GM04504 (cell line): ENCODE data around the gene URB1.
A peak's percentile ranks its signal among the peaks of the same experiment; 100 is the strongest.

Experiments
- DNase-seq: peaks from one replicate; pipeline ENCODE4 v3.0.0-alpha.2; 2012; ENCODE audit warnings: low read depth

Gene URB1

DNA sequence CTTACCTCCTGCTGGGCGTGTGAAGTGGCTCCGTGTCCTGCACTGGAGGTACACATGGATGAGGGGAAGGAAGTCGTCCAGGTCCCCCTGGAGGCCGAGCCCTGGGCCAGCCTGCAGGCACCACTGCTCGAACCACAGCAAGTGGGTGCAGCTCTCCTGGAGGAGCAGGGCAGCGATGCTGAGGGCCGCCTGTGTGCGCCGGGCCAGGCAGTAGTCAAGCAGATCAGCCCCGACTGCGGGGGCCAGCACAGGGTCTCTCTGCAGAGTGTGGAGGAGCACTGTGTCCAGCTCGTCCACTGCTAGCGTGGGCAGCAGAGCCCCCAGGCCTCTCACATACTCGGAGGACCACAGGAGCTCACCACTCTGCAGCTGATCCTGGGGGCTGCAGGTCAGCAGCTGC lies 45.9 kb downstream of the URB1 start:
- no peak for DNase-seq

GRCh38 chr21:32340863-32341848 lies 51.7 kb downstream of the URB1 start:
- DNase-seq, result no peak

GRCh38 chr21:32338209-32338921 lies 54.4 kb downstream of the URB1 start:
- DNase-seq, result no peak

- no peak for DNase-seq
Measured at GRCh38 chr21:32337206-32337605, 55.6 kb downstream of the URB1 start.

DNA sequence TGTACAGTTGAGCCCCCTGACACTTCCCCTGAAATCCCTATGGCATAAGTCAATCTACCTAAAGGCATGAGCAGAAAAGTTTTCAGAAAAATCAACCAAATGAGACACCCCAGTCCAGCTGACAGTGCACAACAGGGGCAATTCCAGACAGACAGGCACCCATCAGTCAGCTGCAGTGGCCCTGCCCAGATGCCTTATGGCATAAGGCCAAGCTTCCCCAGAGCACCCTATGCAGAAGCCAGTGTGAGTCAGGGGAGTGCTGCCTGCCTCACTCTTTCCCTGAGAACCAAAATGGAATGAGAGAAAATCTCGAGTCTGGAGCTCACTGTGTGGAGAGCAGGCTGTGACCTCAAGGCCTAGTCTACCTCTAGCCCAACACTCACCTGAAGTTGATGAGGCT lies 56.1 kb downstream of the URB1 start:
- no peak for DNase-seq

GRCh38 chr21:32335601-32336575 lies 56.9 kb downstream of the URB1 start:
- DNase-seq, result no peak

DNA sequence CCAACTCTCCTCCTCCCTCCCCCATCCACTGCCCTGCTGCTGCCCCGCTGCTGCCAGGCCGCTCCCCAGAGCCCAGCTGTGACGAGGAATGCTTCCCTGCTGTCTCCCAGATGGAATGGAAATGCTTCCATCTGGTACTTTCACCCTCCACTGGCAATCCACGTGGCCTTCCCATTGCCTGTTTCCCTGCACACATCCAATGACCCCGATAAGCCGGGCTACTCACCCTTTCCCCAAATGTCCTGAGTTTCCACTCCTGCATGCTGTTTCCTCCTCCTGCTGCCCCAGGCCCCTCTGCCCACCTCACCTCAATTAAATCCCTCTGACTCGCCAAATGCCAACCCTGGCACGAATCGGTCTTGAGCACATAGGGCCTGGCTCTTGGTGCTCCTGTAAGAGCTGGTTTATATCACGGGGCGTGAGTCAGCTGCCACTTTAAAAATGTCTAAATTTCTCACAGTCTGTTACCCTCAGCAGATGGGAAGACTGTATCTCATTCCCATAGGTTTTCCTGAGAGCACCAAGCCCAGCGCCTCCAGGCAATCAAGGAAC lies 57.8 kb downstream of the URB1 start:
- peak; percentile 65 for DNase-seq

DNA sequence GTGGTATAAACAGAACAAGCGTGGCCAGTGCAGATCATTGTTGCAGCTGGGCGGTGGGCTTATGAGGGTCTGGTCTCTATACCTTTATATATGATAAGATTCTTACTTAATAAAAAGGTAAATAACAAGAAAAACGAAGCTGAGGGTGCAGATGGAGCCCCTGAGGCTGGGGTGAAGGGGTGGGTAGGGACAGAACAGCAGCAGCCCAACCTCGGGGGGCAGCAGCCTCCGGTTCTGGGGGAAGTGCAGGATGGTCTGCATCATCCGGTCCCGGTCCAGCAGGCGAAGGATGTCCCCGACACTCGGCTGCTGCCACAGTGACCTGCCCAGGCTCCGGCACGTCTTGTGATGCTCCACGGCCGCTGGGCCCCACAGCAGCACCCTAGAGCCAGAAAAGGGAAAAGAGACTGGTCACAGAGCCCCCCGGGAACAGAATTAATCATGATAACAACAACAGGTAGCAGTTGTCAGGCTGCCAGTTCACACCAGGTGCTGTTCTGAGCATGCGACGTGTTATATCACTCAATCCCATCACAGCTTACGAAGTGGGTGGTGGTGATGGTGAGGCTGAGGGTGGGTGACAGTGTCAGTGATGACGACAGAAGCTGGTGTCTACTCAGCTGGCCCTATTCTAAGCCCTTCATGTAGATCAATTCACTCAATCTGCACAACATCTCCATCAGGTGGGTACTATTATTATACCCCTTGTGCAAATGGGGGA lies 58.7 kb downstream of the URB1 start:
- no peak for DNase-seq

DNA sequence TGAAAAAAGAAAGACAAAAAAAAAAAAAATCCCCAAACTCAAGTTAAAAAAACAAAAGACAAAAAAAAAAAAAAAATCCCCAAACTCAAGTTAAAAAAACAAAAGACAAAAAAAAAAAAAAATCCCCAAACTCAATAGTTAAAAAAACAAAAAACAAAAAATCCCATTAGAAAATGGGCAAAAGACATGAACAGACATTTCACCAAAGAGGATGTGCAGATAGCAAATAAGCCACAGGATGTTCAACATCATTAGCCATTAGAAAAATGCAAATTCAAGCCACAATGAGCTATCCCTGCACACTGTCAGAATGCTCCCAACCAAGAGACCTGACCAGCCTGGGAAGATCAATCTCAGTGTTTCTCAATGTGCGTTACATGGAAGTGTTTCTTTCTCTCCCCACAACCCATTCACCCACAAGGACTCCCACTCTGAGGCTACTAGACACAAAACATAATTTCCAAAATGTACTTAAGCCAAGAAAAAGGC lies 60.3 kb downstream of the URB1 start:
- no peak for DNase-seq

DNA sequence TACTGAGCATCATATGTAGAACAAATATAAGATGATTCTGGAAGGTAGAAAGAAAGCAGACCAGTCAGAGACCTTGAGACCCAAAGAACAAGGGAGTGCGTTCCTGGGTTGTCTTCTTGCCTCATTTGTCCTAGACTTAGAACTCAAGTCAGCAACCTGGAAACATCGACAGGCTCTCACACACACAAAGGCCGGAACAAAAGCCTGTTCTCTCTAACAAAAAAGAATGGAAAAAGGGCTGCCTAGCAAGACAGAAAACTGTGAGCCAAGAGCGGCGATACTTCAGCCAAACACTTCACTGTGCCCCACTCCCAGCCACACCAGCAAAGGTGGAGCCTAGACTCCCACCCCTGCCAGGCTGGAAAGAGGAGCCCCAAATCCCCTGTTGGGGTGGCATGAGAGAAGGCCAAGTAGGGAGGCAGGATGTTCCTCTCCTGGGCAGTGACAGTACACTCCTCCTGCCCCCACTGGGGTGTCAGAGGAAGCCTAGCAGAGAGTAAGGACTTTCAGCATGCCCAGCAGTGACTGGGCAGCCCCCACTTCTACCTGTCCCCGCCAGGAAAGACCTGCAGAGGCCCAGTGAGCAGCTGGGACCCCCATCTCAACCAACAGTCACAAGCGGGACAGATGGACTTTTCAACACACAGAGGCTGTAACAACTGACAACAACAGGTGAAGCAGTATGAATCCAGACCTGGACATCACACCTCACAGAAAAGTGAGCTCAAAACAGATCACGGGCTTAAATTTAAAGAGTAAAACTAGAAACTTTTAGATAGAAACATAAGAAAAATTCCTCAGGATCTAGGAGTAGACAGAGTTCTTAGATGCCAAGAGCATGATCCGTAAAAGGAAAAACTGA lies 61.1 kb downstream of the URB1 start:
- DNase-seq, result no peak

GRCh38 chr21:32330784-32331311 lies 62.0 kb downstream of the URB1 start:
- DNase-seq, result no peak

GRCh38 chr21:32329776-32330175 lies 63.0 kb downstream of the URB1 start:
- peak; percentile 44 for DNase-seq

DNA sequence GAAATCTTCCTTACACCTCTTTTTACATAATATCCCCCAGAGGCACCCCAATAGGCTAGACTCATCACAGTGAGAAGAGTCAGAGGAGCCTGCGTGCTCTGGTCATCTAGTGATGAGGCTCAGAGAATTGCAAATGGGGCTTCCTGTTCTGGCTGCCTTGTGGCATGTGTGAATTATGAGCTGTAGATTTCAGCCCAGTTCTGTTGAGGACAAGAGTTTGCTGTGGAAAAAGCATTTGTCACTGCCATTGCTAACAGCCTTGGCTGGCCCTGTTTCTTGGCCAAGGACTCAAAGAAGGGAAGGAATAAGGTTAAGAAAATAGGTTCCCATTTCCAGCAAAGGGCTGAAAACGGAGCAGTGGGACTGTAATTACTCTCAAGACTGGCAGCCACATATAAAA lies 63.5 kb downstream of the URB1 start:
- peak; percentile 80 for DNase-seq

DNA sequence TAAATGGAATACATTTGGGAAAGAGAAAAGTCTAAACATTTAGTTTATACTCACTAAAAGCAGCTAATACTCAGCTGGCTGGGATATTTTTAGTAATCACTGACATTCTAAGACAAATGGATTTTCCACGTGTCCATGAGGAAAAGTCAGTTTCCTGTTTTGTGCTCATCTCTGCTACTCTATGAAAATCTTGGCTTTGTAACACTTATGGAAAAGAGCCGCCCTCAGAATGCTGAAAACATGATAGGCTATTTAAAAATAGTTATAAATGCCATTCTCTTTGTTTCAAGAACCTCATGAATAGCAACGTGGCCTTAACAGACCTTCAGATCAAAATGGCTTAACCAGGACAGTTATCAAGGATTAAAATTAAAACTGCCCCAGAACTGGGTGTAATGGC lies 64.2 kb downstream of the URB1 start:
- peak; percentile 70 for DNase-seq

- no peak for DNase-seq
Measured at GRCh38 chr21:32325706-32326105, 67.1 kb downstream of the URB1 start.

DNA sequence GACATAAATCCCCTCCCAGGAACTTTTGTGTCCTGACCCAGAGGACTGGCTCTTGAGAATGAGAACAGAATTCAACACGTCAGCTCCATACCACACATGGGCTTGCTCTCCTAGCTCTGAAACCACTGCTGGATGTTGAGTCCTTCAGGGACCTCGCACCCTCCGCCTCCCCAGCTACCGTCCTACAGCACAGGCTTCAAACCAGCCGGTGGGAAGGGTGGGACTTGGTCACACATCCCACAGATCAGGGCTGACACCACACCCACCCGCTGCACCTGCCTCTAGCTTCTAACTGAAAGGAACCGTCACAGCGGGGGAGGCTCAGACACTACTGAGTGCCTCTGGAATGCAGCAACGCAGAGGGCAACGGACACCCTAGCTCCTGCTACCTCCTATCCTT lies 70.1 kb downstream of the URB1 start:
- no peak for DNase-seq

GRCh38 chr21:32322103-32322502 lies 70.7 kb downstream of the URB1 start:
- DNase-seq, result no peak

DNA sequence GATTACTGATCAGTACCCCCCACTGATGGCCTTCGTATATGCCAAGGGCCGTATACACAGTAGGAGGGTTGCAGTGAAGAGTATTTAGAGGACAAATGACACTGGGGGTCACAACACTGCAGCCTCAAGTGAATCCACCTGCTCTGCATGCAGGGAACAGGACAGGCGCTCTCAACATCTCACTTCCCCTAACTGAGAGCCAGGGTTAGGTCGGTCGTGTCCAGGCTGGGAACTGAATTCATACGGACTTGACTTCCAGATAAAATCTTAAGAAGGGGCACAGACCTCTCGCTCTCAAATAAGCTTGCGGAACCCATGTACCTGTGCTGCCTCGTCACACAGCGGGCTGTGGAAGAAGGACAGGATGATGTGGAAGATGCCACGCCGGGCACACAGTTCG lies 71.3 kb downstream of the URB1 start:
- no peak for DNase-seq

DNA sequence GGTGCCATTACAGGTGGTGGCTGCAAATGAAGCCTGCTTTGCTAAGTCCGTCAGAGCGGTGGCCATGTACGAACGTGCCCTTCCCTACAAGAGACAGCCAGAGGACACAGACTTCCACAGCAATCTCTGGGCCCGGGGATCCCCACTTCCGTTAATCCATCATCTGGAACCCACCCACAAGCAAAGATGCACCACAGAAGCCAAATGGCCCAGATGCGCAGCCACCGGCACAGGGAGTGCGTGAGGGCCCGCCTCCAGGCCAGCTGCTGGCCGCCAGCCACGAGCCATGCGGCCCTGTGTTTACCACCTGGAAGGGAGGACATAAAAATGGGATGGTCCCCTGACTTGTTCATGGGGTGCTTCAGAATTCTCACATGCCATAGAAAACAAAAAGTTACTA lies 72.1 kb downstream of the URB1 start:
- no peak for DNase-seq

GRCh38 chr21:32320059-32320458 lies 72.8 kb downstream of the URB1 start:
- no peak for DNase-seq
